GM18517 (cell line): ENCODE results near the gene LDB3.
"Not testable (repeated sequence)": the region's sequence is repeated elsewhere in the genome, so short reads cannot be mapped to it uniquely, and the experiment has no call there.

Experiments used
- ATAC-seq: cut with Tn5 transposase; IDR thresholded peaks from one replicate; pipeline ENCODE4 v1.9.1; 2021; ENCODE audit warnings: mild to moderate bottlenecking, moderate library complexity; ENCODE audit not compliant: unreplicated experiment

LDB3 gene, protein sequence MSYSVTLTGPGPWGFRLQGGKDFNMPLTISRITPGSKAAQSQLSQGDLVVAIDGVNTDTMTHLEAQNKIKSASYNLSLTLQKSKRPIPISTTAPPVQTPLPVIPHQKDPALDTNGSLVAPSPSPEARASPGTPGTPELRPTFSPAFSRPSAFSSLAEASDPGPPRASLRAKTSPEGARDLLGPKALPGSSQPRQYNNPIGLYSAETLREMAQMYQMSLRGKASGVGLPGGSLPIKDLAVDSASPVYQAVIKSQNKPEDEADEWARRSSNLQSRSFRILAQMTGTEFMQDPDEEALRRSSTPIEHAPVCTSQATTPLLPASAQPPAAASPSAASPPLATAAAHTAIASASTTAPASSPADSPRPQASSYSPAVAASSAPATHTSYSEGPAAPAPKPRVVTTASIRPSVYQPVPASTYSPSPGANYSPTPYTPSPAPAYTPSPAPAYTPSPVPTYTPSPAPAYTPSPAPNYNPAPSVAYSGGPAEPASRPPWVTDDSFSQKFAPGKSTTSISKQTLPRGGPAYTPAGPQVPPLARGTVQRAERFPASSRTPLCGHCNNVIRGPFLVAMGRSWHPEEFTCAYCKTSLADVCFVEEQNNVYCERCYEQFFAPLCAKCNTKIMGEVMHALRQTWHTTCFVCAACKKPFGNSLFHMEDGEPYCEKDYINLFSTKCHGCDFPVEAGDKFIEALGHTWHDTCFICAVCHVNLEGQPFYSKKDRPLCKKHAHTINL

GRCh38 chr10:86668297-86669165 lies at the start of gene LDB3:
TSS of gene LDB3 (plus strand) at chr10:86668511. CDS start at chr10:86668692, 181 bp downstream.
- ATAC-seq: no peak

- no peak for ATAC-seq
Measured at GRCh38 chr10:86628311-86628710, 40.0 kb upstream of the LDB3 start.

- no peak for ATAC-seq
Measured at GRCh38 chr10:86630079-86630478, 38.2 kb upstream of the LDB3 start.

- ATAC-seq: no peak
Measured at GRCh38 chr10:86632009-86632800, 36.1 kb upstream of the LDB3 start.

GRCh38 chr10:86632951-86633350 lies 35.4 kb upstream of the LDB3 start:
- no peak for ATAC-seq

- no peak for ATAC-seq
Measured at GRCh38 chr10:86635402-86635801, 32.9 kb upstream of the LDB3 start.

DNA sequence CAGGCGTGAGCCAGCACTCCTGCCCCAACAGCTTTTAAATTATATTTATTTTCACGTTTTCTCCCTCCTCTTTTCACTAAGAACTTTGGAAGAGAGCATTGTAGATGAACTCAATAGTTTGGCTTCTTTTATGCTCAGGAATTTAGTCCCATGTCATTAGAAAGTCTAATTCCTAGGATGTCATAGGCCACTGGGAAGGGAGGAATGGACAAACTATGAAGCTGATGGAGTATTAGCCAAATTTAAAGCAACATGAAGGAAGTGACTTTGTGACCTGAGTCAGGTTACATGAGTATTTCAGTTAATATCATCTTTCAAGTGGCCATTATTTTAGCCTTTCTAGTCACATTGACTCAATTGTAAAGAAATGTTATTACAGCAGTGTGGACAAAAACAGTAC lies 32.0 kb upstream of the LDB3 start:
- no peak for ATAC-seq

DNA sequence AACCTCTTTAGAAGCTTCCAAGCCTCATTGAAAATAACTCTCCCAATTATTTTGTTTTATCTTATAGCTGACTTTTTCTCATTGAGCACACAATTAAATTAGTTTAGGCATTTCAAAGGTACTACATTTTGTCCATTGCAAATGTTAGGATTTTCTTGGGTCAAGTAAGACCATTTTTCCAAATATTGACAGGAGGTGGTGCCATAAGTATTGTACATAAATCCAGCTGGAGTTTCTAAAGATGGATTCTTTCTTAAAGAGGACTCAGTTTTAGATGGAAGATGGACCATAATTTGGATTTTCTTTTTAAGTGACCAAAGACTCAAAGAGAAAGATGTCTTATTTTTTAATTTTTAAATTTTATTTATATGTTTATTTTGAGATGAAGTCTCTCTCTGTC lies 26.3 kb upstream of the LDB3 start:
- no peak for ATAC-seq

GRCh38 chr10:86642499-86642898 lies 25.8 kb upstream of the LDB3 start:
- no peak for ATAC-seq

GRCh38 chr10:86644152-86644793 lies 24.0 kb upstream of the LDB3 start:
- ATAC-seq: no peak

DNA sequence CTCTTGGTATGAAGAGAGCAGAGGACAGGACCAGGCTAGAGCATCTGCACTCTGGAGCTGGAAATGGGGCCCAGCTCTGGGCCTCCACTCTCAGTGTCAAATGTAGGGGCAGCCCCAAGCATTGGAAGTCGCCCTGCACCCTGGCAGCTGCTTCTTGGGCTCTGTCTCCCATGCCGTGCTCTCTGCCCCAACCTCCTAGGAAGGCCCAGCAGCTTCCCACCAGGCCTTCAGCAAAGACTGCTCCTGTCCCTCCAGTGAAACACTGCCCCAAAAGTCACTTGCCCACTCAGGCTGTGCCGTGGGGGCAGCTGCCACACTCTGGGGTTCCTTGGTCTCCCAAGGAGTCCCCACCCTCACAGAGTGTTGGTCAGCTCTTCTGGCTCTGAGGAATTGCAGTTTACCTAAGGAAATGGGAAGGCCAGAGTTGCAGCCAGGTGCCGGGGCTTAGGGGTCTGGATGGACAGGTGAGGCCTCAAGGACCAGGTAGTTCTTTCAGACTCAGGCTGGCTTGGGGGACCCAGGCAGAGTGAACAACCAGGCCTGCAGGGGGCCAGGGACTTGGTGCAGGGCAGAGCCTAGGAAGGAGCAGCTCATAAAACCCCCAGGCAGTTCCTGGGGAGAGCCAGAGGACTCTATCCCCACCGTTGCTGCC lies 23.4 kb upstream of the LDB3 start:
- no peak for ATAC-seq

GRCh38 chr10:86645621-86646165 lies 22.6 kb upstream of the LDB3 start:
- ATAC-seq: not testable (repeated sequence)

- ATAC-seq: no peak
Measured at GRCh38 chr10:86646532-86646931, 21.8 kb upstream of the LDB3 start.

DNA sequence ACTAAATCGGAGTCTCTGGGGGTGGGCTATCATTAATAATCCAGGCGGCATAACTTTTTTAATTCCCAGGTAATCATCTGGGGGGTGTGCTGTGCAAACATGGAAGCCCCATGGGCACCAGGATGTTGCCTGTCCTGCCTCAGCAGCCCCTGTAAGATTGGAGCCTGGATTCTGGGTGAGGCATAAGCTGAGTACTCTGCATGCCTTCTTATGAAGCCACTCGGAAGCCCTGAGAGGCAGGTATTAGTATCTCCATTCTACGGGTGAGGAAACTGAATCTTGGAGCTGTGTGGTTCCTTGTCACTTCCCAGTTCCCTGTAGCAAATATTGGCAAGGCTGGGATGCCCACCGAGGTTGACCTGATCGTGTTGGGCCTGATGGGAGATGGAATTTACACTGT lies 21.4 kb upstream of the LDB3 start:
- no peak for ATAC-seq

DNA sequence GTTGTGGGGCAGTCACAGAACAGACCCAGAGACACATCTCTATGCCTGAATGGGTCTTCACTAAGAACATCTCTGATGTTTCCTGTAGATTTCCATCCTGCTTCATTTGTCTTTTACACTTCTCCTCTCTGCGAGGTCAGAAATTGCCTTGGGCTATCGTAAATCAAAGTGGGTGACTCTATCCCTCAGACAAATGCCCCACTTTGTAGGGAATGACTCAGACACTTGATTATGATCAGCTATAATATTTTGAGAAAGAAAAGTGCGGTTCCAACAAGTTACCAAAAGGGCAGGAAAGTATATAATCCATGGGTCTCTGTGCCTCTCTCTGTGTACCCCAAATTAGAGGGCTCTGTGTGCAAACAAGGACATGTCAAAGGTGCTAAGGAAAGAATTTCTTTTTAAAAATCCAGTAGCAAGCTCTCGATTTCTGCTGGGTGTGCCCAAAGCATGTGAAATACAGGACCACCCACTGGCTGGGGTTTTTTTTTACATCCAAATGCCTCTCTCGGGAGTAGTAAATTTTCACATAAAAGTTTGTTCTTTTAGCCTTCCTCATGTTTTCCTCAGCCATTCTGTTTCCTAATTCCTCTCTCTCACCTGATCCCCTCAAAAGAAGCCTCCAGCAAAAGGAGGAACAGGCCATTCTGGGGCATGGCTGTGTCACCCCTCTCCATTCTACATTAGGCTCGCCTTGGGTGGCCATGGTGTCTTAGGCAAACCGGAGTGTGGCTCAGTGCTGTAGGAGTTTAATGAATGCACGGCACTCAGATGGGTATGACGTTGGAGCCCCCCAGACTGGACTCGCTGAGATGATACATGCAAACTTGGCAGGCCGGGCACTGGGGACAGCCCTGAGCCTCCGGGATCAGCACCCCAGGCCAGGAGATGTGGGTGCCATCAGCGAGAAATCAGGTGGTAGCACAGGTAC lies 20.3 kb upstream of the LDB3 start:
- ATAC-seq: no peak

GRCh38 chr10:86648704-86649427 lies 19.4 kb upstream of the LDB3 start:
- no peak for ATAC-seq

GRCh38 chr10:86649471-86650150 lies 18.7 kb upstream of the LDB3 start:
- ATAC-seq: no peak
